Mesothelial cell of epicardium (in vitro differentiated cells): ENCODE results near the gene UNC13C. TPM values are rescaled to one million over a fixed set of nuclear protein-coding genes. Genes with fewer than 3 reads are reported as not detected.

Source experiments
- DNase-seq, 2 experiments: peaks; one replicate each; pipeline ENCODE4 v3.0.0; 2021; ENCODE audit warnings: low spot score in 2 of 2; ENCODE audit not compliant: unreplicated experiment in 2 of 2
- H3K27ac Mint-ChIP-seq: 2 replicates; pipeline ENCODE4 v1.8.0; 2021; ENCODE audit warnings: mixed read lengths
- H3K27me3 Mint-ChIP-seq: 2 replicates; pipeline ENCODE4 v1.8.0; 2021; ENCODE audit warnings: low read depth, mixed read lengths
- H3K36me3 Mint-ChIP-seq: 2 replicates; pipeline ENCODE4 v1.8.0; 2021; ENCODE audit warnings: mixed read lengths
- H3K4me1 Mint-ChIP-seq: 2 replicates; pipeline ENCODE4 v1.8.0; 2021; ENCODE audit warnings: mixed read lengths
- H3K4me3 Mint-ChIP-seq: 2 replicates; pipeline ENCODE4 v1.8.0; 2021; ENCODE audit warnings: mild to moderate bottlenecking, moderate library complexity, mixed read lengths
- H3K9me3 Mint-ChIP-seq: 2 replicates; pipeline ENCODE4 v1.8.0; 2021; ENCODE audit warnings: mixed read lengths
- total RNA-seq: library from RNA; stranded (reverse); gene quantifications from 3 replicates; pipeline ENCODE4 v1.2.1, GENCODE V29; 2021
- TF ChIP-seq, protein P1 (sequence below): fragments of 200-600 bp; sonication (generic); IDR thresholded peaks from one replicate; pipeline ENCODE4 v1.5.0; 2021; ENCODE audit warnings: antibody characterized with exemption; ENCODE audit not compliant: unreplicated experiment

Gene UNC13C
- total RNA-seq, 1 donor from 2014 or later = 2.7 TPM

DNA sequence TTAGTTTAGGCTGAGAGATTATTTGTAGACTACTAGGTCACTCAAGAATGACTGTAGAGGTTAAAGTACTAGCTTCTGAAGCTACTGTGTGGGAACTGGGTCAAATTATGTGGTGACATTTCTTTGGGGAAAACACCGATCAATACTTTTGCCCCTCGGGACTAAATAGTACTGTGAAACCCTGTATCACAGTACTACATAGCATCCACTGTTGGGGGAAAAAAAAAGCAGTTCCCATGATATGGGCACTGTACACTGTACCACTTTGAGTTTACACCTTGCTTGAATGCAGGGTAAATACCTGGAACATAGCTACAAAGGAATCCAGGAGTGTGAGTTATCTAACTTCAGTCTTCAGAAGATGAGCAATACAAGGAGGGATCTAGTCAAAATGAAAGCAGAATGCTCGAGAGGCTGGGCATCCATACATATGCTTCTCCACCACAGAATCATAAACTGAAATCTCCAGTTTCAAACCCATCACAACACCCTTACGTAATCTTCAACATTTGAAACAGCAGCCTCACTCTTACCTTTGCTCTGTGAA, 311.4 kb downstream of the UNC13C start:
- H3K36me3 Mint-ChIP-seq = no peaks in the 10 kb centered on the region
- TF ChIP-seq, protein P1, sequence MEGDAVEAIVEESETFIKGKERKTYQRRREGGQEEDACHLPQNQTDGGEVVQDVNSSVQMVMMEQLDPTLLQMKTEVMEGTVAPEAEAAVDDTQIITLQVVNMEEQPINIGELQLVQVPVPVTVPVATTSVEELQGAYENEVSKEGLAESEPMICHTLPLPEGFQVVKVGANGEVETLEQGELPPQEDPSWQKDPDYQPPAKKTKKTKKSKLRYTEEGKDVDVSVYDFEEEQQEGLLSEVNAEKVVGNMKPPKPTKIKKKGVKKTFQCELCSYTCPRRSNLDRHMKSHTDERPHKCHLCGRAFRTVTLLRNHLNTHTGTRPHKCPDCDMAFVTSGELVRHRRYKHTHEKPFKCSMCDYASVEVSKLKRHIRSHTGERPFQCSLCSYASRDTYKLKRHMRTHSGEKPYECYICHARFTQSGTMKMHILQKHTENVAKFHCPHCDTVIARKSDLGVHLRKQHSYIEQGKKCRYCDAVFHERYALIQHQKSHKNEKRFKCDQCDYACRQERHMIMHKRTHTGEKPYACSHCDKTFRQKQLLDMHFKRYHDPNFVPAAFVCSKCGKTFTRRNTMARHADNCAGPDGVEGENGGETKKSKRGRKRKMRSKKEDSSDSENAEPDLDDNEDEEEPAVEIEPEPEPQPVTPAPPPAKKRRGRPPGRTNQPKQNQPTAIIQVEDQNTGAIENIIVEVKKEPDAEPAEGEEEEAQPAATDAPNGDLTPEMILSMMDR = no peak
- no peaks in the 10 kb centered on the region for H3K4me1 Mint-ChIP-seq
- H3K4me3 Mint-ChIP-seq = no peak overlapping the region
- no peak for DNase-seq
- no peaks in the 10 kb centered on the region for H3K9me3 Mint-ChIP-seq
- peaks cover 4% of the 10 kb centered on the region for H3K27me3 Mint-ChIP-seq
- H3K27ac Mint-ChIP-seq = no peak overlapping the region

DNA sequence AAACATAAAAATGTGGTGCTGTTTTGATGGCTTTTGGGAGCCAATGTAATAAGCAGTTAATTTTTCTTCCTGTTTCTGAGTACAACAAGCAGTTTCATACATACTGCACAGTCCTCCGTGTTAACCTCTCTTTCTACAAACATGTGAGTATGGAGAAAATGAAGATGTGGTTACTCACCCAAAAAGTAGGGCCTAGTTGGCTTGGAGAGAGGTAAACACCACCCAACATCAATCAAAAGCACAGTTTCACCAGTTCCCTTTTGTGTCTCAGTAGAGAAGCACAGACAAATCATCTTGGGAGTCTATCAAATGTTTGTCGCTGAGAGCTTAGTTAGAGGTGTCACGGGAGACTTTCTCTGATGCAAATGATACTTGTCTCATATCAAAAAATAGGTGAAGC, 320.2 kb downstream of the UNC13C start:
- H3K36me3 Mint-ChIP-seq = no peaks in the 10 kb centered on the region
- no peaks in the 10 kb centered on the region for H3K27me3 Mint-ChIP-seq
- no peak for DNase-seq
- TF ChIP-seq, protein P1 = no peak
- no peak overlapping the region for H3K27ac Mint-ChIP-seq
- no peaks in the 10 kb centered on the region for H3K4me1 Mint-ChIP-seq
- no peak overlapping the region for H3K4me3 Mint-ChIP-seq
- no peaks in the 10 kb centered on the region for H3K9me3 Mint-ChIP-seq

DNA sequence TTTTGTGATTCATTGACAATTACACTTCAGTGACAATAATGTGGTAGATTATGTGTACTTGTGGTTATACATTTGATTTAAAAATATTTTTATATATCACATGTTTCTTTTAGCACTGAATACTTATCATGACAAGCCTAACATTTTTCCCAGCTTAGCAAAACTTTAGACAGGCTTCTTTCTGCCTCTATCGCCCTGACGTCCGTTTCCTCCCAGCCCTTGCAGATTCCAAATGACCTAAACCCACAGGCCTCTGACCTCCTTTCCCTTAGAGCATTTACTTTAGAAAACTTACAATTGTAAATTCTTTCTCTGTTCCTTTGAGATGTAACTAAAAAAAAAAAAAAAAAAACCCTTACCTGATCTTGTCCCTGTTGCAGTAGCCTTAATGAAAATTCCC, 326.1 kb downstream of the UNC13C start:
- TF ChIP-seq, protein P1 = no peak
- Mint-ChIP-seq H3K4me3 (no peak overlapping the region), H3K9me3 (peaks cover 2% of the 10 kb centered on the region), H3K27ac (no peak overlapping the region), H3K36me3 (no peaks in the 10 kb centered on the region), H3K4me1 (no peaks in the 10 kb centered on the region), H3K27me3 (no peaks in the 10 kb centered on the region)
- no peak for DNase-seq

DNA sequence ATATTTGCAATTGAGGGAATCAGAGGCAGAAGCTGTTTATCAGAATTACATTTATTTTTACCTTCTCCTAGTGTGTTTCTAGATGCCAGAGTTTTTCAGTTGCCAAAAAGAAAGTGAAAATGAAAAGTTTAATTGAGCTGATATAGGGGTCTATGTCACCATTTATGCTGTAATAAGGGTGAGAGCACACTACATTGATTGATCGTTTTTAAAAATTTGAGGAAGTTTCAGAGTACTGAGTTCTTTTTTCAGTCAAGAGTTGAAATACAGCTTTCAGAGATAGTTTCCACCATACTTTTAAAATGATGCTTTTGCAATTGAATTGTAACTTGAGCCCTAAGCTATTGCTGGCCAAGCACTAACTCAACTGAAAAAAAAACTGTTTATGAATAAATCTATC, 326.9 kb downstream of the UNC13C start:
- H3K36me3 Mint-ChIP-seq = no peaks in the 10 kb centered on the region
- no peaks in the 10 kb centered on the region for H3K27me3 Mint-ChIP-seq
- no peak for DNase-seq
- H3K27ac Mint-ChIP-seq = no peak overlapping the region
- TF ChIP-seq, protein P1 = no peak
- H3K4me1 Mint-ChIP-seq = no peaks in the 10 kb centered on the region
- no peak overlapping the region for H3K4me3 Mint-ChIP-seq
- peaks cover 7% of the 10 kb centered on the region for H3K9me3 Mint-ChIP-seq

DNA sequence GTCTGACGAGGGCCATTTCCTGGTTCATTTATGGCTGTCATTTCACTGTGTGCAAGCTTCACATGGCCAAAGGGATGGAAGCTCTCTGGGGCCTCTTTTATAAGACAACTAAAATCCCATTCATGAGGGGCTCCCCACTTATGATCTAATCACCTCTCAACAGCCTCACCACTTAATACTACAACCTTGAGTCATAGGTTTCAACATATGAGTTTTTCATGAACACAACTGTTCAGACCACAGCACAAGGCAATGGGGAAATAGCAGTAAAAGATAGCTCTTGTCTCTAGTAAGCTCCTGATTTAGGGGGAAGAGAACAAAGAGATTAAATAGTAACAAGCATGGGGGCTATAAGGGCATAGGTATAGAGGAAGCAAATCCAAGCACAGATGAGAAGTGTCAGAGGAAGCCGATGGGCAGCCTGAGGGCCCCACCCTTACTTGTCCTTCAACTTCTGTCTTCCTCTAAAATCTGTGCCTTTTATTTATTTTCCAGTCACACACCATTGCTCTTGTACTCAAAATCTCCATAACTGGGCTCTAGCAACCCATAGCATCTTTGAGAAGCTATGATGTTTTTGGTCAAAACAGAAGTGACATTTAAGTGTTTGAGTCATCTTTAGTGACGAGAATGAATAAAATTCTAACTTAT, 329.1 kb downstream of the UNC13C start:
- TF ChIP-seq, protein P1 = no peak
- Mint-ChIP-seq H3K27ac (no peak overlapping the region), H3K4me3 (no peak overlapping the region), H3K9me3 (peaks cover 7% of the 10 kb centered on the region), H3K27me3 (no peaks in the 10 kb centered on the region), H3K4me1 (no peaks in the 10 kb centered on the region), H3K36me3 (no peaks in the 10 kb centered on the region)
- DNase-seq = no peak
